ENCODE results near the gene OR2M4.
"Not testable (repeated sequence)": the region's sequence is repeated elsewhere in the genome, so short reads cannot be mapped to it uniquely, and the experiment has no call there.

DNA sequence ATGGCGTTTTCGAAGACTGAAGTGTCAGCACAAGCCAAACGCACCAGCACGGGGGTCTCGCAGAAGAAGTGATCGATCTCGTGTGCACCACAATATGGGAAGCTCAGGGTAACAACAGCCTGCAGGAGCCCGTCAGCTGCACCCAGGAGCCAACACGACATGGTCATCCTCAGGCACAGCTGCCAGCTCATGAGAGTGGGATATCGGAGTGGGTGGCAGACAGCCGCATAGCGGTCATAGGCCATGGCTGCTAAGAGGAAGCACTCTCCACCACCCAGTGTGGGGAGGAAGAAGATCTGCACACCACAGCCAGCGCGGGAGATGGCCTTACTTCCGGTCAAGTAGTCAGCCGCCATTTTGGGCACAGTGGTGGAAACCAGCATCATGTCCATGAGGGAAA is 42.0 kb downstream of the OR2M4 start:
- TF ChIP-seq, protein P1, sequence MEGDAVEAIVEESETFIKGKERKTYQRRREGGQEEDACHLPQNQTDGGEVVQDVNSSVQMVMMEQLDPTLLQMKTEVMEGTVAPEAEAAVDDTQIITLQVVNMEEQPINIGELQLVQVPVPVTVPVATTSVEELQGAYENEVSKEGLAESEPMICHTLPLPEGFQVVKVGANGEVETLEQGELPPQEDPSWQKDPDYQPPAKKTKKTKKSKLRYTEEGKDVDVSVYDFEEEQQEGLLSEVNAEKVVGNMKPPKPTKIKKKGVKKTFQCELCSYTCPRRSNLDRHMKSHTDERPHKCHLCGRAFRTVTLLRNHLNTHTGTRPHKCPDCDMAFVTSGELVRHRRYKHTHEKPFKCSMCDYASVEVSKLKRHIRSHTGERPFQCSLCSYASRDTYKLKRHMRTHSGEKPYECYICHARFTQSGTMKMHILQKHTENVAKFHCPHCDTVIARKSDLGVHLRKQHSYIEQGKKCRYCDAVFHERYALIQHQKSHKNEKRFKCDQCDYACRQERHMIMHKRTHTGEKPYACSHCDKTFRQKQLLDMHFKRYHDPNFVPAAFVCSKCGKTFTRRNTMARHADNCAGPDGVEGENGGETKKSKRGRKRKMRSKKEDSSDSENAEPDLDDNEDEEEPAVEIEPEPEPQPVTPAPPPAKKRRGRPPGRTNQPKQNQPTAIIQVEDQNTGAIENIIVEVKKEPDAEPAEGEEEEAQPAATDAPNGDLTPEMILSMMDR (IDR thresholded peaks at IDR 0.05), result not testable (repeated sequence)
- not testable (repeated sequence) for TF ChIP-seq POLR2A (IDR thresholded peaks at IDR 0.05)
